ENCODE measurements around the gene ANTKMT. TPM values are rescaled to one million over a fixed set of nuclear protein-coding genes. Genes with fewer than 3 reads are reported as not detected.

ANTKMT gene
- total and polyA plus RNA-seq, 8 donors = 7.7 to 52.9 (median 14.1) TPM

GRCh38 chr16:763369-764183 is 42.6 kb downstream of the ANTKMT start:
- TF ChIP-seq, protein P1, sequence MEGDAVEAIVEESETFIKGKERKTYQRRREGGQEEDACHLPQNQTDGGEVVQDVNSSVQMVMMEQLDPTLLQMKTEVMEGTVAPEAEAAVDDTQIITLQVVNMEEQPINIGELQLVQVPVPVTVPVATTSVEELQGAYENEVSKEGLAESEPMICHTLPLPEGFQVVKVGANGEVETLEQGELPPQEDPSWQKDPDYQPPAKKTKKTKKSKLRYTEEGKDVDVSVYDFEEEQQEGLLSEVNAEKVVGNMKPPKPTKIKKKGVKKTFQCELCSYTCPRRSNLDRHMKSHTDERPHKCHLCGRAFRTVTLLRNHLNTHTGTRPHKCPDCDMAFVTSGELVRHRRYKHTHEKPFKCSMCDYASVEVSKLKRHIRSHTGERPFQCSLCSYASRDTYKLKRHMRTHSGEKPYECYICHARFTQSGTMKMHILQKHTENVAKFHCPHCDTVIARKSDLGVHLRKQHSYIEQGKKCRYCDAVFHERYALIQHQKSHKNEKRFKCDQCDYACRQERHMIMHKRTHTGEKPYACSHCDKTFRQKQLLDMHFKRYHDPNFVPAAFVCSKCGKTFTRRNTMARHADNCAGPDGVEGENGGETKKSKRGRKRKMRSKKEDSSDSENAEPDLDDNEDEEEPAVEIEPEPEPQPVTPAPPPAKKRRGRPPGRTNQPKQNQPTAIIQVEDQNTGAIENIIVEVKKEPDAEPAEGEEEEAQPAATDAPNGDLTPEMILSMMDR (IDR thresholded peaks at IDR 0.05) = no peak
- no peaks in the 10 kb centered on the region for H3K4me1 ChIP-seq
- no peaks in the 10 kb centered on the region for H3K9me3 ChIP-seq
- H3K4me3 ChIP-seq = no peak overlapping the region
- intact Hi-C loops (cut with DNase I) = no loop called here
- no peak for DNase-seq
- H3K27me3 ChIP-seq = peaks cover 0 to 38% of the 10 kb centered on the region in 2 donors
- no peak for ATAC-seq
- no peak overlapping the region for H3K27ac ChIP-seq
- H3K36me3 ChIP-seq = no peaks in the 10 kb centered on the region

- DNase-seq (no peak), ATAC-seq (no peak)
- Histone ChIP-seq H3K9me3 (no peaks in the 10 kb centered on the region), H3K4me3 (no peak overlapping the region), H3K27ac (no peak overlapping the region), H3K36me3 (no peaks in the 10 kb centered on the region), H3K4me1 (no peaks in the 10 kb centered on the region), H3K27me3 (peaks cover 0 to 39% of the 10 kb centered on the region in 2 donors)
- intact Hi-C loops (cut with DNase I) = no loop called here
- TF ChIP-seq, protein P1 (IDR thresholded peaks at IDR 0.05) = no peak
Measured at GRCh38 chr16:764184-764750, 43.3 kb downstream of the ANTKMT start.

GRCh38 chr16:764848-765487 is 44.0 kb downstream of the ANTKMT start:
- Histone ChIP-seq H3K36me3 (no peaks in the 10 kb centered on the region), H3K27me3 (peaks cover 0 to 46% of the 10 kb centered on the region in 2 donors), H3K4me1 (no peaks in the 10 kb centered on the region), H3K9me3 (no peaks in the 10 kb centered on the region), H3K4me3 (no peak overlapping the region), H3K27ac (no peak overlapping the region)
- TF ChIP-seq, protein P1 (IDR thresholded peaks at IDR 0.05) = no peak
- ATAC-seq (no peak), DNase-seq (no peak)
- intact Hi-C loops (cut with DNase I) = no loop called here

DNA sequence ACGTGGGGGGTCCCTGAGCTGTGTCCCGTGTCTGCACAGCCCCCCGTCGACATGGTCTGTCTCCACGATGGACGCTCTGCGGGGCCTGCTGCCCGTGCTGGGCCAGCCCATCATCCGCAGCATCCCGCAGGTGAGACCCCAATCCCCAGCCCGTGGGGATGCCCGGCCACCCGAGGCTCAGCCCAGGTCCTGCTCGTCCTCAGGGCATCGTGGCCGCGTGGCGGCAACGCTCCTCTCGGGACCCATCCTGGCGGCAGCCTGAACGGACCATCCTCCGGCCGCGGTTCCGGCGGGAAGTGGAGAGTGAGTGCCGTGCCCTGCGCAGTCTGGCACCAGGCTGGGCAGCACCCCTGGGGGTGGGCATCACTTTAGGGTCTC is 44.5 kb downstream of the ANTKMT start:
- no peaks in the 10 kb centered on the region for H3K36me3 ChIP-seq
- H3K27ac ChIP-seq = no peak overlapping the region
- intact Hi-C loops (cut with DNase I) = no loop called here
- H3K4me1 ChIP-seq = no peaks in the 10 kb centered on the region
- TF ChIP-seq, protein P1 (IDR thresholded peaks at IDR 0.05) = no peak
- peaks cover 0 to 48% of the 10 kb centered on the region in 2 donors for H3K27me3 ChIP-seq
- ATAC-seq = no peak
- no peaks in the 10 kb centered on the region for H3K9me3 ChIP-seq
- no peak for DNase-seq
- H3K4me3 ChIP-seq = no peak overlapping the region

Data from left lung (tissue), 10 donors.